GM23338 (cell line): Measurements from ENCODE around the gene LCE1B. TPM values are rescaled to one million over a fixed set of nuclear protein-coding genes. Genes with fewer than 3 reads are reported as not detected.

ENCODE experiments used
- ATAC-seq: fragments of 200-7000 bp; cut with Tn5 transposase; 3 replicates; pipeline ENCODE4 v1.9.1; 2020
- DNase-seq: peaks from one replicate; pipeline ENCODE4 v3.0.0-alpha.2; 2015; ENCODE audit warnings: low spot score
- H2AFZ ChIP-seq: fragments of 200-600 bp; sonication (generic); 2 replicates; pipeline ENCODE4 v1.8.0; 2016; ENCODE audit warnings: antibody characterized with exemption, mild to moderate bottlenecking, moderate library complexity
- H3F3A ChIP-seq: fragments of 200-600 bp; sonication (generic); replicated peaks from 2 replicates; pipeline ENCODE4 v1.8.0; 2017; ENCODE audit warnings: antibody characterized with exemption, mixed run types, low read depth
- H3K27ac ChIP-seq: fragments of 200-600 bp; sonication (generic); 2 replicates; pipeline ENCODE4 v1.6.1; 2016; ENCODE audit warnings: low read depth
- H3K27me3 ChIP-seq: fragments of 200-600 bp; sonication (generic); 2 replicates; pipeline ENCODE4 v1.8.0; 2016; ENCODE audit warnings: mild to moderate bottlenecking, mixed run types, moderate library complexity; ENCODE audit not compliant: insufficient read depth
- H3K36me3 ChIP-seq: fragments of 200-600 bp; sonication (generic); 2 replicates; pipeline ENCODE4 v1.8.0; 2016; ENCODE audit warnings: mild to moderate bottlenecking; ENCODE audit not compliant: insufficient read depth
- H3K4me1 ChIP-seq: fragments of 200-600 bp; sonication (generic); 2 replicates; pipeline ENCODE4 v1.8.0; 2016; ENCODE audit warnings: mild to moderate bottlenecking, moderate library complexity; ENCODE audit not compliant: insufficient read depth
- H3K4me2 ChIP-seq: fragments of 200-600 bp; sonication (generic); 2 replicates; pipeline ENCODE4 v1.7.1; 2017; ENCODE audit warnings: mixed run types
- H3K4me3 ChIP-seq: fragments of 200-600 bp; sonication (generic); 2 replicates; pipeline ENCODE4 v1.6.1; 2016; ENCODE audit warnings: mixed run types
- H3K79me2 ChIP-seq: fragments of 200-600 bp; sonication (generic); replicated peaks from 2 replicates; pipeline ENCODE4 v1.8.0; 2017; ENCODE audit warnings: mild to moderate bottlenecking; ENCODE audit not compliant: insufficient read depth
- H3K9me2 ChIP-seq: fragments of 200-600 bp; sonication (generic); 2 replicates; pipeline ENCODE4 v1.8.0; 2017; ENCODE audit not compliant: insufficient read depth
- H4K20me1 ChIP-seq: fragments of 200-600 bp; sonication (generic); replicated peaks from 2 replicates; pipeline ENCODE4 v1.8.0; 2017; ENCODE audit warnings: mild to moderate bottlenecking; ENCODE audit not compliant: insufficient read depth
- H3K27ac Mint-ChIP-seq: 2 replicates; pipeline ENCODE4 v1.8.0; 2020; ENCODE audit warnings: inconsistent platforms, mild to moderate bottlenecking, moderate library complexity, mixed read lengths
- H3K27me3 Mint-ChIP-seq: 3 replicates; pipeline ENCODE4 v1.8.0; 2022; ENCODE audit warnings: low read depth, mild to moderate bottlenecking, moderate library complexity, mixed read lengths, inconsistent platforms; ENCODE audit not compliant: insufficient read depth, poor library complexity
- H3K36me3 Mint-ChIP-seq: 3 replicates; pipeline ENCODE4 v1.8.0; 2021; ENCODE audit warnings: low read depth, mild to moderate bottlenecking, inconsistent platforms, moderate library complexity, mixed read lengths
- H3K4me1 Mint-ChIP-seq: 3 replicates; pipeline ENCODE4 v1.8.0; 2020; ENCODE audit warnings: mild to moderate bottlenecking, inconsistent platforms, mixed read lengths
- H3K4me3 Mint-ChIP-seq: 3 replicates; pipeline ENCODE4 v1.8.0; 2021; ENCODE audit warnings: moderate library complexity, mild to moderate bottlenecking, inconsistent platforms, mixed read lengths
- H3K9me3 Mint-ChIP-seq: 3 replicates; pipeline ENCODE4 v1.8.0; 2020; ENCODE audit warnings: moderate library complexity, mild to moderate bottlenecking, inconsistent platforms, mixed read lengths
- CREB1 ChIP-seq: fragments of 250-450 bp; sonication (Bioruptor Pico); IDR thresholded peaks from 2 replicates; pipeline ENCODE4 v1.5.0; 2020; ENCODE audit warnings: low read depth, mild to moderate bottlenecking, moderate library complexity
- EZH2 ChIP-seq: fragments of 200-600 bp; sonication (generic); IDR thresholded peaks from one replicate; pipeline ENCODE4 v1.8.0; 2017; ENCODE audit warnings: antibody characterized with exemption, mild to moderate bottlenecking, low read depth; ENCODE audit not compliant: unreplicated experiment
- EZH2phosphoT487 ChIP-seq: fragments of 200-600 bp; sonication (generic); IDR thresholded peaks from one replicate; pipeline ENCODE4 v1.8.1; 2018; ENCODE audit warnings: antibody characterized with exemption; ENCODE audit not compliant: unreplicated experiment
- JUNB ChIP-seq: IDR thresholded peaks from one replicate; pipeline ENCODE4 v1.6.1; 2016; ENCODE audit warnings: antibody characterized with exemption; ENCODE audit not compliant: unreplicated experiment
- NANOG ChIP-seq: IDR thresholded peaks from 2 replicates; pipeline ENCODE4 v1.6.1; 2016; ENCODE audit warnings: antibody characterized with exemption, borderline replicate concordance
- POLR2AphosphoS5 ChIP-seq: IDR thresholded peaks from 2 replicates; pipeline ENCODE4 v1.6.1; 2016; ENCODE audit warnings: antibody characterized with exemption, low read depth
- STAT1 ChIP-seq: IDR thresholded peaks from one replicate; pipeline ENCODE4 v1.6.1; 2016; ENCODE audit warnings: antibody characterized with exemption; ENCODE audit not compliant: unreplicated experiment
- ZNF114 ChIP-seq: fragments of 250-450 bp; sonication (Bioruptor Pico); IDR thresholded peaks from 2 replicates; pipeline ENCODE4 v1.5.0; 2020; ENCODE audit warnings: mild to moderate bottlenecking, moderate library complexity
- ZNF331 ChIP-seq: fragments of 250-450 bp; sonication (Bioruptor Pico); IDR thresholded peaks from 2 replicates; pipeline ENCODE4 v1.5.0; 2020; ENCODE audit warnings: low read depth, mild to moderate bottlenecking, moderate library complexity
- ZNF462 ChIP-seq: fragments of 250-450 bp; sonication (Bioruptor Pico); IDR thresholded peaks from 2 replicates; pipeline ENCODE4 v1.5.0; 2020; ENCODE audit warnings: mild to moderate bottlenecking, moderate library complexity
- polyA plus RNA-seq: library from polyadenylated mRNA; unstranded; fragments of >200 nt; fragmentation: Nextera tagmentation; extraction: Ambion mirVana; gene quantifications from 2 replicates; pipeline ENCODE4 v1.2.1, GENCODE V29; 2016
- total RNA-seq: library from RNA; depleted of rRNA; stranded (reverse); fragments of >200 nt; shearing (Covaris generic); gene quantifications from 2 replicates; pipeline ENCODE4 v1.2.3, GENCODE V29; 2014
- TF ChIP-seq, protein P1 (sequence below), 2 experiments: fragments of 200-600 bp in 1 of 2; sonication (generic) in 1 of 2; conservative IDR thresholded peaks; 2 replicates each; pipeline versions ENCODE4 v1.5.1 to v1.6.1; 2016 to 2017; ENCODE audit warnings: antibody characterized with exemption in 2 of 2, low read depth in 2 of 2, mild to moderate bottlenecking in 2 of 2, moderate library complexity in 1 of 2
- TF ChIP-seq, protein P2 (sequence below): IDR thresholded peaks from one replicate; pipeline ENCODE4 v1.6.1; 2018; ENCODE audit warnings: antibody characterized with exemption; ENCODE audit not compliant: unreplicated experiment
- TF ChIP-seq, protein P3 (sequence below): IDR thresholded peaks from 2 replicates; pipeline ENCODE4 v1.6.1; 2016; ENCODE audit warnings: antibody characterized with exemption

The LCE1B gene
- total and polyA plus RNA-seq, 2 experiments from 2014 or later: not detected

DNA sequence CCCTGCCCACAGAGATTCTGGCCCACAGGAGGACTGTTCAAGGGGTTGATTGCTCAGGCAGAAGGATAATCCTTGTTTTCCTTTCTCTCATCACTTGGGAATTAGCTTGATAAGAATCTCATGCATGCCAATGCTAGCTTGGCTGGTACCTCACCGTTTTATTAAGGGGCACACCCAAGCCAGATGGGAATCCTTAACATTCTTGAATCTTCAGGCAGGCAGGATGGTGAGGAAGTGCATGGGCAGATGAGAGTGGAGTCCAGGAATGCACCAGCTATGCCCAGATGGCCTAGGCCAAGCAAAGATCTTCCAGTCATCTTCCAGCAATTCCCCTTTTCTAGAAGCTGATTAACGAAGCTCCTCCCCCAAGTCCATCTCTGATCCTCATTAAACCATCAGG lies 43.9 kb downstream of the LCE1B start:
- Histone ChIP-seq H3K36me3 (no peaks in the 10 kb centered on the region), H3K79me2 (no peaks in the 10 kb centered on the region), H3K4me3 (no peak overlapping the region), H3K4me2 (no peak overlapping the region), H2AFZ (no peak overlapping the region), H3K9me2 (peaks cover 9% of the 10 kb centered on the region; the same call in 1 of the 2 replicates), H4K20me1 (no peaks in the 10 kb centered on the region), H3F3A (no peaks in the 10 kb centered on the region), H3K27ac (no peak overlapping the region), H3K4me1 (no peaks in the 10 kb centered on the region), H3K27me3 (no peaks in the 10 kb centered on the region)
- Mint-ChIP-seq H3K4me3 (no peak overlapping the region), H3K27me3 (no peaks in the 10 kb centered on the region), H3K36me3 (no peaks in the 10 kb centered on the region), H3K4me1 (no peaks in the 10 kb centered on the region), H3K9me3 (no peaks in the 10 kb centered on the region), H3K27ac (no peak overlapping the region)
- DNase-seq (no peak), ATAC-seq (no peak)
- no peak for TF ChIP-seq NANOG
- TF ChIP-seq, protein P1, sequence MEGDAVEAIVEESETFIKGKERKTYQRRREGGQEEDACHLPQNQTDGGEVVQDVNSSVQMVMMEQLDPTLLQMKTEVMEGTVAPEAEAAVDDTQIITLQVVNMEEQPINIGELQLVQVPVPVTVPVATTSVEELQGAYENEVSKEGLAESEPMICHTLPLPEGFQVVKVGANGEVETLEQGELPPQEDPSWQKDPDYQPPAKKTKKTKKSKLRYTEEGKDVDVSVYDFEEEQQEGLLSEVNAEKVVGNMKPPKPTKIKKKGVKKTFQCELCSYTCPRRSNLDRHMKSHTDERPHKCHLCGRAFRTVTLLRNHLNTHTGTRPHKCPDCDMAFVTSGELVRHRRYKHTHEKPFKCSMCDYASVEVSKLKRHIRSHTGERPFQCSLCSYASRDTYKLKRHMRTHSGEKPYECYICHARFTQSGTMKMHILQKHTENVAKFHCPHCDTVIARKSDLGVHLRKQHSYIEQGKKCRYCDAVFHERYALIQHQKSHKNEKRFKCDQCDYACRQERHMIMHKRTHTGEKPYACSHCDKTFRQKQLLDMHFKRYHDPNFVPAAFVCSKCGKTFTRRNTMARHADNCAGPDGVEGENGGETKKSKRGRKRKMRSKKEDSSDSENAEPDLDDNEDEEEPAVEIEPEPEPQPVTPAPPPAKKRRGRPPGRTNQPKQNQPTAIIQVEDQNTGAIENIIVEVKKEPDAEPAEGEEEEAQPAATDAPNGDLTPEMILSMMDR (conservative IDR thresholded peaks at IDR 0.05; ENCODE audit: low read depth in 2 of 2): no peak
- no peak for TF ChIP-seq CREB1 (CRISPR knock-in tag)
- no peak for TF ChIP-seq ZNF114
- TF ChIP-seq EZH2phosphoT487: no peak
- TF ChIP-seq, protein P2, sequence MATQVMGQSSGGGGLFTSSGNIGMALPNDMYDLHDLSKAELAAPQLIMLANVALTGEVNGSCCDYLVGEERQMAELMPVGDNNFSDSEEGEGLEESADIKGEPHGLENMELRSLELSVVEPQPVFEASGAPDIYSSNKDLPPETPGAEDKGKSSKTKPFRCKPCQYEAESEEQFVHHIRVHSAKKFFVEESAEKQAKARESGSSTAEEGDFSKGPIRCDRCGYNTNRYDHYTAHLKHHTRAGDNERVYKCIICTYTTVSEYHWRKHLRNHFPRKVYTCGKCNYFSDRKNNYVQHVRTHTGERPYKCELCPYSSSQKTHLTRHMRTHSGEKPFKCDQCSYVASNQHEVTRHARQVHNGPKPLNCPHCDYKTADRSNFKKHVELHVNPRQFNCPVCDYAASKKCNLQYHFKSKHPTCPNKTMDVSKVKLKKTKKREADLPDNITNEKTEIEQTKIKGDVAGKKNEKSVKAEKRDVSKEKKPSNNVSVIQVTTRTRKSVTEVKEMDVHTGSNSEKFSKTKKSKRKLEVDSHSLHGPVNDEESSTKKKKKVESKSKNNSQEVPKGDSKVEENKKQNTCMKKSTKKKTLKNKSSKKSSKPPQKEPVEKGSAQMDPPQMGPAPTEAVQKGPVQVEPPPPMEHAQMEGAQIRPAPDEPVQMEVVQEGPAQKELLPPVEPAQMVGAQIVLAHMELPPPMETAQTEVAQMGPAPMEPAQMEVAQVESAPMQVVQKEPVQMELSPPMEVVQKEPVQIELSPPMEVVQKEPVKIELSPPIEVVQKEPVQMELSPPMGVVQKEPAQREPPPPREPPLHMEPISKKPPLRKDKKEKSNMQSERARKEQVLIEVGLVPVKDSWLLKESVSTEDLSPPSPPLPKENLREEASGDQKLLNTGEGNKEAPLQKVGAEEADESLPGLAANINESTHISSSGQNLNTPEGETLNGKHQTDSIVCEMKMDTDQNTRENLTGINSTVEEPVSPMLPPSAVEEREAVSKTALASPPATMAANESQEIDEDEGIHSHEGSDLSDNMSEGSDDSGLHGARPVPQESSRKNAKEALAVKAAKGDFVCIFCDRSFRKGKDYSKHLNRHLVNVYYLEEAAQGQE: no peak
- TF ChIP-seq, protein P3, sequence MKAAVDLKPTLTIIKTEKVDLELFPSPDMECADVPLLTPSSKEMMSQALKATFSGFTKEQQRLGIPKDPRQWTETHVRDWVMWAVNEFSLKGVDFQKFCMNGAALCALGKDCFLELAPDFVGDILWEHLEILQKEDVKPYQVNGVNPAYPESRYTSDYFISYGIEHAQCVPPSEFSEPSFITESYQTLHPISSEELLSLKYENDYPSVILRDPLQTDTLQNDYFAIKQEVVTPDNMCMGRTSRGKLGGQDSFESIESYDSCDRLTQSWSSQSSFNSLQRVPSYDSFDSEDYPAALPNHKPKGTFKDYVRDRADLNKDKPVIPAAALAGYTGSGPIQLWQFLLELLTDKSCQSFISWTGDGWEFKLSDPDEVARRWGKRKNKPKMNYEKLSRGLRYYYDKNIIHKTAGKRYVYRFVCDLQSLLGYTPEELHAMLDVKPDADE: no peak
- TF ChIP-seq STAT1: no peak
- TF ChIP-seq POLR2AphosphoS5: no peak
- no peak for TF ChIP-seq ZNF462 (CRISPR knock-in tag)
- no peak for TF ChIP-seq JUNB
- no peak for TF ChIP-seq EZH2
- no peak for TF ChIP-seq ZNF331 (CRISPR knock-in tag)
